B cell (primary cell): ENCODE measurements around the gene XRCC1.

Experiments
- EZH2 ChIP-seq: IDR thresholded peaks from 2 replicates; pipeline ENCODE4 v1.6.1; 2012; ENCODE audit warnings: borderline replicate concordance, low read depth, mild to moderate bottlenecking, moderate library complexity, low read length; ENCODE audit not compliant: insufficient read depth, poor library complexity, severe bottlenecking
- TF ChIP-seq, protein P1 (sequence below): fragments of 200-600 bp; IDR thresholded peaks from one replicate; pipeline ENCODE4 v1.8.0; 2022; ENCODE audit warnings: antibody characterized with exemption, mild to moderate bottlenecking

GRCh38 chr19:43584484-43584883 lies 9.2 kb upstream of the XRCC1 start:
- TF ChIP-seq, protein P1, sequence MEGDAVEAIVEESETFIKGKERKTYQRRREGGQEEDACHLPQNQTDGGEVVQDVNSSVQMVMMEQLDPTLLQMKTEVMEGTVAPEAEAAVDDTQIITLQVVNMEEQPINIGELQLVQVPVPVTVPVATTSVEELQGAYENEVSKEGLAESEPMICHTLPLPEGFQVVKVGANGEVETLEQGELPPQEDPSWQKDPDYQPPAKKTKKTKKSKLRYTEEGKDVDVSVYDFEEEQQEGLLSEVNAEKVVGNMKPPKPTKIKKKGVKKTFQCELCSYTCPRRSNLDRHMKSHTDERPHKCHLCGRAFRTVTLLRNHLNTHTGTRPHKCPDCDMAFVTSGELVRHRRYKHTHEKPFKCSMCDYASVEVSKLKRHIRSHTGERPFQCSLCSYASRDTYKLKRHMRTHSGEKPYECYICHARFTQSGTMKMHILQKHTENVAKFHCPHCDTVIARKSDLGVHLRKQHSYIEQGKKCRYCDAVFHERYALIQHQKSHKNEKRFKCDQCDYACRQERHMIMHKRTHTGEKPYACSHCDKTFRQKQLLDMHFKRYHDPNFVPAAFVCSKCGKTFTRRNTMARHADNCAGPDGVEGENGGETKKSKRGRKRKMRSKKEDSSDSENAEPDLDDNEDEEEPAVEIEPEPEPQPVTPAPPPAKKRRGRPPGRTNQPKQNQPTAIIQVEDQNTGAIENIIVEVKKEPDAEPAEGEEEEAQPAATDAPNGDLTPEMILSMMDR: no peak
- TF ChIP-seq EZH2: no peak
